ENCODE measurements around the gene NPM3.

GRCh38 chr10:101781655-101781983, 1.6 kb downstream of the NPM3 start:
- TF ChIP-seq ATRX (CRISPR knock-in tag; IDR thresholded peaks at IDR 0.05; ENCODE audit: borderline replicate concordance) = no peak
- no peak for TF ChIP-seq TAF1 (CRISPR knock-in tag; IDR thresholded peaks at IDR 0.05)
- TF ChIP-seq, protein P1, sequence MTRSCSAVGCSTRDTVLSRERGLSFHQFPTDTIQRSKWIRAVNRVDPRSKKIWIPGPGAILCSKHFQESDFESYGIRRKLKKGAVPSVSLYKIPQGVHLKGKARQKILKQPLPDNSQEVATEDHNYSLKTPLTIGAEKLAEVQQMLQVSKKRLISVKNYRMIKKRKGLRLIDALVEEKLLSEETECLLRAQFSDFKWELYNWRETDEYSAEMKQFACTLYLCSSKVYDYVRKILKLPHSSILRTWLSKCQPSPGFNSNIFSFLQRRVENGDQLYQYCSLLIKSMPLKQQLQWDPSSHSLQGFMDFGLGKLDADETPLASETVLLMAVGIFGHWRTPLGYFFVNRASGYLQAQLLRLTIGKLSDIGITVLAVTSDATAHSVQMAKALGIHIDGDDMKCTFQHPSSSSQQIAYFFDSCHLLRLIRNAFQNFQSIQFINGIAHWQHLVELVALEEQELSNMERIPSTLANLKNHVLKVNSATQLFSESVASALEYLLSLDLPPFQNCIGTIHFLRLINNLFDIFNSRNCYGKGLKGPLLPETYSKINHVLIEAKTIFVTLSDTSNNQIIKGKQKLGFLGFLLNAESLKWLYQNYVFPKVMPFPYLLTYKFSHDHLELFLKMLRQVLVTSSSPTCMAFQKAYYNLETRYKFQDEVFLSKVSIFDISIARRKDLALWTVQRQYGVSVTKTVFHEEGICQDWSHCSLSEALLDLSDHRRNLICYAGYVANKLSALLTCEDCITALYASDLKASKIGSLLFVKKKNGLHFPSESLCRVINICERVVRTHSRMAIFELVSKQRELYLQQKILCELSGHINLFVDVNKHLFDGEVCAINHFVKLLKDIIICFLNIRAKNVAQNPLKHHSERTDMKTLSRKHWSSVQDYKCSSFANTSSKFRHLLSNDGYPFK (CRISPR knock-in tag; IDR thresholded peaks at IDR 0.05; ENCODE audit: borderline replicate concordance) = no peak
- no peak for TF ChIP-seq GLMP (CRISPR knock-in tag; IDR thresholded peaks at IDR 0.05; ENCODE audit: borderline replicate concordance)
- TF ChIP-seq, protein P2, sequence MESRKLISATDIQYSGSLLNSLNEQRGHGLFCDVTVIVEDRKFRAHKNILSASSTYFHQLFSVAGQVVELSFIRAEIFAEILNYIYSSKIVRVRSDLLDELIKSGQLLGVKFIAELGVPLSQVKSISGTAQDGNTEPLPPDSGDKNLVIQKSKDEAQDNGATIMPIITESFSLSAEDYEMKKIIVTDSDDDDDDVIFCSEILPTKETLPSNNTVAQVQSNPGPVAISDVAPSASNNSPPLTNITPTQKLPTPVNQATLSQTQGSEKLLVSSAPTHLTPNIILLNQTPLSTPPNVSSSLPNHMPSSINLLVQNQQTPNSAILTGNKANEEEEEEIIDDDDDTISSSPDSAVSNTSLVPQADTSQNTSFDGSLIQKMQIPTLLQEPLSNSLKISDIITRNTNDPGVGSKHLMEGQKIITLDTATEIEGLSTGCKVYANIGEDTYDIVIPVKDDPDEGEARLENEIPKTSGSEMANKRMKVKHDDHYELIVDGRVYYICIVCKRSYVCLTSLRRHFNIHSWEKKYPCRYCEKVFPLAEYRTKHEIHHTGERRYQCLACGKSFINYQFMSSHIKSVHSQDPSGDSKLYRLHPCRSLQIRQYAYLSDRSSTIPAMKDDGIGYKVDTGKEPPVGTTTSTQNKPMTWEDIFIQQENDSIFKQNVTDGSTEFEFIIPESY (CRISPR knock-in tag; IDR thresholded peaks at IDR 0.05) = no peak

All from HepG2 (cell line).